NCI-H1436 (cell line): ENCODE data around the gene NPDC1.

Experiments used
- DNase-seq: peaks from one replicate; lab custom pipeline; 2025; lab: John Stamatoyannopoulos, UW

Gene NPDC1

GRCh38 chr9:136994180-136994887, 51.6 kb downstream of the NPDC1 start:
- no peak for DNase-seq

GRCh38 chr9:136992819-136993369, 53.1 kb downstream of the NPDC1 start:
- DNase-seq, result no peak

GRCh38 chr9:136991993-136992818, 53.8 kb downstream of the NPDC1 start, which contains the start of gene PAXX:
Gene PAXX (plus strand): TSS chr9:136992422. CDS start chr9:136992444, 22 bp downstream.
- DNase-seq, result peak; percentile 84

GRCh38 chr9:136990242-136990911, 55.6 kb downstream of the NPDC1 start:
- DNase-seq, result no peak
